GM12872 (cell line): ENCODE measurements around the gene C16orf89.

ENCODE experiments used
- TF ChIP-seq, protein P1 (sequence below): IDR thresholded peaks from 3 replicates; pipeline ENCODE4 v1.5.1; 2011; ENCODE audit warnings: low read depth, mild to moderate bottlenecking, low read length, moderate library complexity; ENCODE audit not compliant: insufficient read depth

The C16orf89 gene

DNA sequence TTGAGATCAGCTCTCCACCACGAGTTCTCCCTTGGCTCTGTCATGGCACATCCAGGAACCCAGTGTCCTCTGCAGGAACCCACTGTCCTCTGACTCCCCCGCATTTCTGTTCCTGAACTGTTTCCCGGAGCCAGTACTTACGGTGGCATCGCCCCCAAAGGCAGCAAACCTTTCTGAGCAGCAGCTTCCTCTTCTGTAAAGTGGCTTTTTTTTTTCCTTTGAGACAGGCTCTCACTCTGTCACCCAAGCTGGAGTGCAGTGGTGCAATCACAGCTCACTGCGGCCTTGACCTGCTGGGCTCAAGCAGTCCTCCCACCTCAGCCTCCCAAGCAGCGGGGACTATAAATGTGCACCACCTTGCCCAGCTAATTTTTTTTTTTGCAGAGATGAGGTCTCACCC lies 64.2 kb downstream of the C16orf89 start:
- TF ChIP-seq, protein P1, sequence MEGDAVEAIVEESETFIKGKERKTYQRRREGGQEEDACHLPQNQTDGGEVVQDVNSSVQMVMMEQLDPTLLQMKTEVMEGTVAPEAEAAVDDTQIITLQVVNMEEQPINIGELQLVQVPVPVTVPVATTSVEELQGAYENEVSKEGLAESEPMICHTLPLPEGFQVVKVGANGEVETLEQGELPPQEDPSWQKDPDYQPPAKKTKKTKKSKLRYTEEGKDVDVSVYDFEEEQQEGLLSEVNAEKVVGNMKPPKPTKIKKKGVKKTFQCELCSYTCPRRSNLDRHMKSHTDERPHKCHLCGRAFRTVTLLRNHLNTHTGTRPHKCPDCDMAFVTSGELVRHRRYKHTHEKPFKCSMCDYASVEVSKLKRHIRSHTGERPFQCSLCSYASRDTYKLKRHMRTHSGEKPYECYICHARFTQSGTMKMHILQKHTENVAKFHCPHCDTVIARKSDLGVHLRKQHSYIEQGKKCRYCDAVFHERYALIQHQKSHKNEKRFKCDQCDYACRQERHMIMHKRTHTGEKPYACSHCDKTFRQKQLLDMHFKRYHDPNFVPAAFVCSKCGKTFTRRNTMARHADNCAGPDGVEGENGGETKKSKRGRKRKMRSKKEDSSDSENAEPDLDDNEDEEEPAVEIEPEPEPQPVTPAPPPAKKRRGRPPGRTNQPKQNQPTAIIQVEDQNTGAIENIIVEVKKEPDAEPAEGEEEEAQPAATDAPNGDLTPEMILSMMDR = no peak

DNA sequence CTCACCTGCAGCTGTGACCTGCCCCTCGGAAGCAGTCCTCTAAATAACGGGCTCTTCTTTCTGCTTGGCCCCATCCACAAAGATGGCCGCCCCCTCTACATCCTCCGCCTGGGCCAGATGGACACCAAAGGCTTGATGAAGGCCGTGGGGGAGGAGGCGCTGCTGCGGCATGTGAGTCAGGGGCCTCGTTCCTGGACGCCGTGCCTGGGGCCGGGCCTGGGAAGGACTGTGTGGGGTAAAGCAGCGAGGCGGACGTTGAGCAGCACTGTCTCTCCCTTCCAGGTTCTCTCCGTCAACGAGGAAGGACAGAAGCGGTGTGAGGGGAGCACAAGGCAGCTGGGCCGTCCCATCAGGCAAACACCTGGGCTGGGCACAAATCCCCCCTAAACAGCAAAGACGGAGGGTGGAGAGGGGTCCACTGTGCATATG lies 65.2 kb downstream of the C16orf89 start:
- TF ChIP-seq, protein P1 = no peak

DNA sequence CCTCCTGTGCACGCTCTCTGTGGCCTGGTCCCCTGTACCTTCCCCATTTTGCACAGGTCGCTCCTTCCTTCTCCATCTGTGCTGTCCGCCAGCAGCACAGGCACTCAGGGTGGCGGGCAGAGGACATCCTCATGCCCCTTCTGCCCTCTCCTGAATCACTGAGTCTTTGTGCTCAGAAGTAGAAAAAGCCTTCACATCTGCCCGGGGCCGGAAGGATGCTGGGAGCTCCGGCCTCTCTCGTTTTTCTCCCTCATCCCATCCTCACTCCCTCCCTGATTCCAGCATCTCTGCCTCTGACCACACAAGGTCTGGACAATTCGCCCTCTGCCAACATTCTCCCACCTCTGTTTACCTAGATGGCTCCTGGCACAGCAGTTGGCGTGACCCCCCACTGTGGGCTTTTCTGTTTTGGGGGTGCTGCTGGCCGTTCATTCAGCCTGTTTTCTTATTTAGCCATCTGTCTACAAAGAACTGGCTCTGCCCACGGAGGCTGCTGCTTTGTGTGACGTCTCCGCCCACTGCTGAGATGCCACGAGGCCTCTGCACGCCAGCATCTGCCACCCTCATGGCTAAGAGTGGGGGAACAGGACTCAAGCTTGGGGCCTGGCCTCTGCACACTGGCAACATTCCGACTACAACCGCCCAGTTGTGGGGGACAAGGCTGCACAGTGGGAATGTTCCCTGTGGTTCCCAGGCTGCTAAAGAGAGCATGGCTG lies 70.9 kb downstream of the C16orf89 start:
- TF ChIP-seq, protein P1 = no peak
